Spleen (tissue), 11 donors: ENCODE measurements around the gene CCDC171. TPM values are rescaled to one million over a fixed set of nuclear protein-coding genes. Genes with fewer than 3 reads are reported as not detected.
"Not testable (repeated sequence)": the region's sequence is repeated elsewhere in the genome, so short reads cannot be mapped to it uniquely, and the experiment has no call there.

ENCODE experiments used
- DNase-seq: peaks from one replicate; pipeline ENCODE4 v3.0.0-alpha.2; 2020
- H3K27ac ChIP-seq, 8 donors: fragments of 200-600 bp; sonication (generic) in 7 of 8; 1 replicate in 4 of 8; 2 replicates in 4 of 8; pipeline versions ENCODE4 v1.5.0 to v1.8.0; 2016 to 2021; ENCODE audit warnings: inconsistent platforms in 4 of 8, mild to moderate bottlenecking in 4 of 8, moderate library complexity in 1 of 8
- H3K27me3 ChIP-seq, 7 donors: fragments of 200-600 bp; sonication (generic) in 6 of 7; replicated peaks in 1 of 7; 1 replicate in 4 of 7; 2 replicates in 3 of 7; pipeline versions ENCODE4 v1.5.0 to v1.8.0; 2016 to 2021; ENCODE audit warnings: inconsistent platforms in 3 of 7, mild to moderate bottlenecking in 1 of 7
- H3K36me3 ChIP-seq, 6 donors: fragments of 200-600 bp; sonication (generic) in 5 of 6; 1 replicate in 4 of 6; 2 replicates in 2 of 6; pipeline versions ENCODE4 v1.5.0 to v1.8.0; 2016 to 2021; ENCODE audit warnings: inconsistent platforms in 2 of 6
- H3K4me1 ChIP-seq, 6 donors: fragments of 200-600 bp; sonication (generic) in 5 of 6; 1 replicate in 3 of 6; 2 replicates in 3 of 6; pipeline versions ENCODE4 v1.5.0 to v1.8.0; 2016 to 2021; ENCODE audit warnings: inconsistent platforms in 3 of 6
- H3K4me3 ChIP-seq, 8 donors: fragments of 200-600 bp; sonication (generic) in 7 of 8; 1 replicate in 4 of 8; 2 replicates in 4 of 8; pipeline versions ENCODE4 v1.5.0 to v1.8.0; 2016 to 2021; ENCODE audit warnings: inconsistent platforms in 4 of 8, mild to moderate bottlenecking in 4 of 8, moderate library complexity in 2 of 8
- H3K9me3 ChIP-seq, 8 donors: fragments of 200-600 bp; sonication (generic) in 7 of 8; 1 replicate in 4 of 8; 2 replicates in 4 of 8; pipeline versions ENCODE4 v1.5.0 to v1.8.0; 2016 to 2021; ENCODE audit warnings: inconsistent platforms in 4 of 8
- POLR2A ChIP-seq, 3 donors: fragments of 450-650 bp; IDR thresholded peaks; one replicate each; pipeline ENCODE4 v1.5.1; 2017; ENCODE audit warnings: antibody characterized with exemption in 3 of 3, mild to moderate bottlenecking in 1 of 3
- POLR2AphosphoS5 ChIP-seq, 3 donors: sonication (generic); formaldehyde crosslinking; IDR thresholded peaks; one replicate each; pipeline ENCODE4 v1.5.1; 2017; ENCODE audit warnings: antibody characterized with exemption in 3 of 3
- WGBS, 5 donors: extraction: QIAGEN DNeasy Blood & Tissue Kit in 3 of 5; methylation state at CpG; one replicate each; pipeline versions ENCODE4 v1.1.5 to v1.1.7; 2013 to 2018; 5-methylcytosine and 5-hydroxymethylcytosine counted together
- intact Hi-C: fragments of 100-400 bp; cut with DNase I; formaldehyde crosslinking; loops from one replicate; pipeline ENCODE4 v1.15.0; 2023; ENCODE audit warnings: low total_unique reads
- polyA plus RNA-seq, 3 donors: library from polyadenylated mRNA; stranded (reverse); fragments of 200-250 nt; gene quantifications; one replicate each; pipeline ENCODE4 v1.2.1, GENCODE V29; 2013
- total RNA-seq, 7 donors: library from RNA; depleted of rRNA in 3 of 7; stranded (reverse); fragments of >200 nt in 3 of 7; fragmentation: NEBNext Ultra II Directional in 4 of 7; extraction: Animal tissue kit (Norgen Biotek cat#: 25700) in 4 of 7; gene quantifications; one replicate each; pipeline versions ENCODE4 v1.1.0 to v1.2.1, GENCODE V29; 2016 to 2021
- TF ChIP-seq, protein P1 (sequence below), 11 experiments: fragments of 200-600 bp in 7 of 11; fragments of 450-650 bp in 4 of 11; sonication (generic) in 4 of 11; IDR thresholded peaks in 8 of 11; conservative IDR thresholded peaks in 3 of 11; 1 replicate in 7 of 11; 2 replicates in 4 of 11; pipeline versions ENCODE4 v1.4.0 to v1.8.0; 2016 to 2021; ENCODE audit warnings: antibody characterized with exemption in 11 of 11, inconsistent platforms in 4 of 11, mild to moderate bottlenecking in 1 of 11
- donor health status: healthy with polysubstance abuse.
- donor health status: DM: no; HTN: no; CAD: no; lungs with moderate emphysema.
- donor health status: DM: no; HTN: no; CAD: no.
- donor health status: Bipolar disorder and iron deficiency.
- donor health status: healthy.
- donor health status: DM: no; HTN: no; CAD: no.
- donor health status: DM: yes; HTN: yes; CAD: no.

The CCDC171 gene
- total and polyA plus RNA-seq, 10 donors = 0.38 to 4.0 (median 2.0) TPM

DNA sequence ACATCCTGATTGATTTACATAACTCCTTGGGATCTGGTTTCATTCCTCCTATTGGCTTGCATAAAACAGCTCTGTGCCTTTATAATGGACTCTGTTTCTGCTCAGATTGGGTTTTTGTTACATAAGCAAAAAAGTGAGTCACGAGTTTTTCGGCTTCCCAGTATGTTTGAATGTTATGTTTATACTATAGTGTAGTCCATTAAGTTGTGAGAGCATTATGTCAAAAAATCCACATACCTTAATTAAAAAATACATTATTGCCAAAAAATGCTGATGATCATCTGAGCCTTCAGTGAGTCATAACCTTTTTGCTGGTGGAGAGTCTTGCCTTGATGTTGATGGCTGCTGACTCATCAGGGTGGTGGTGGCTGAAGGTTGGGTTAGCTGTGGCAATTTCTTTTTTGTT is 144.6 kb downstream of the CCDC171 start:
- H3K27ac ChIP-seq = no peak overlapping the region
- H3K9me3 ChIP-seq = no peaks in the 10 kb centered on the region
- 88 to 100% (median 97%) methylated on average over 2 of the region's 2 CpGs for WGBS, 5 donors
- TF ChIP-seq POLR2A (IDR thresholded peaks at IDR 0.05) (no peak), POLR2AphosphoS5 (IDR thresholded peaks at IDR 0.05) (no peak)
- TF ChIP-seq, protein P1, sequence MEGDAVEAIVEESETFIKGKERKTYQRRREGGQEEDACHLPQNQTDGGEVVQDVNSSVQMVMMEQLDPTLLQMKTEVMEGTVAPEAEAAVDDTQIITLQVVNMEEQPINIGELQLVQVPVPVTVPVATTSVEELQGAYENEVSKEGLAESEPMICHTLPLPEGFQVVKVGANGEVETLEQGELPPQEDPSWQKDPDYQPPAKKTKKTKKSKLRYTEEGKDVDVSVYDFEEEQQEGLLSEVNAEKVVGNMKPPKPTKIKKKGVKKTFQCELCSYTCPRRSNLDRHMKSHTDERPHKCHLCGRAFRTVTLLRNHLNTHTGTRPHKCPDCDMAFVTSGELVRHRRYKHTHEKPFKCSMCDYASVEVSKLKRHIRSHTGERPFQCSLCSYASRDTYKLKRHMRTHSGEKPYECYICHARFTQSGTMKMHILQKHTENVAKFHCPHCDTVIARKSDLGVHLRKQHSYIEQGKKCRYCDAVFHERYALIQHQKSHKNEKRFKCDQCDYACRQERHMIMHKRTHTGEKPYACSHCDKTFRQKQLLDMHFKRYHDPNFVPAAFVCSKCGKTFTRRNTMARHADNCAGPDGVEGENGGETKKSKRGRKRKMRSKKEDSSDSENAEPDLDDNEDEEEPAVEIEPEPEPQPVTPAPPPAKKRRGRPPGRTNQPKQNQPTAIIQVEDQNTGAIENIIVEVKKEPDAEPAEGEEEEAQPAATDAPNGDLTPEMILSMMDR (IDR thresholded peaks at IDR 0.05 in 8 of 11, conservative IDR thresholded peaks at IDR 0.05 in 3 of 11) = no peak
- no peaks in the 10 kb centered on the region for H3K4me1 ChIP-seq
- no peak for DNase-seq
- intact Hi-C loops = no loop called here
- no peaks in the 10 kb centered on the region for H3K36me3 ChIP-seq
- no peaks in the 10 kb centered on the region for H3K27me3 ChIP-seq
- H3K4me3 ChIP-seq = no peak overlapping the region

DNA sequence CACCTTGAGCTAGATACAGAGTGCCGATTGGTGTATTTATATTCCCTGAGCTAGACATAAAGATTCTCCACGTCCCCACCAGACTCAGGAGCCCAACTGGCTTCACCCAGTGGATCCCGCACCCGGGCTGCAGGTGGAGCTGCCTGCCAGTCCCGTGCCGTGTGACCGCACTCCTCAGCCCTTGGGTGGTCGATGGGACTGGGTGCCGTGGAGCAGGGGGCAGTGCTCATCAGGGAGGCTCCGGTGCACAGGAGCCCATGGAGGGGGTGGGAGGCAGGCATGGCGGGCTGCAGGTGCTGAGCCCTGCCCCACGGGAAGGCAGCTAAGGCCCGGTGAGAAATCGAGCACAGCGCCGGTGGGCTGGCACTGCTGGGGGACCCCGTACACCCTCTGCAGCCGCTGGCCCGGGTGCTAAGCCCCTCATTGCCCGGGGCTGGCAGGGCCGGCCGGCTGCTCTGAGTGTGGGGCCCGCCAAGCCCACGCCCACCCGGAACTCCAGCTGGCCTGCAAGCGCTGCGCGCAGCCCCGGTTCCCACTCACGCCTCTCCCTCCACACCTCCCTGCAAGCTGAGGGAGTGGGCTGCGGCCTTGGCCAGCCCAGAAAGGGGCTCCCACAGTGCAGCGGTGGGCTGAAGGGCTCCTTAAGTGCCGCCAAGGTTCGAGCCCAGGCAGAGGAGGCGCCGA is 147.2 kb downstream of the CCDC171 start:
- H3K4me1 ChIP-seq, H3K36me3 ChIP-seq, H3K27me3 ChIP-seq, H3K27ac ChIP-seq, DNase-seq, H3K9me3 ChIP-seq, H3K4me3 ChIP-seq, intact Hi-C loops: not testable (repeated sequence)
- 90 to 98% (median 92%) methylated on average over 18 to 36 of the region's 36 CpGs for WGBS, 5 donors

DNA sequence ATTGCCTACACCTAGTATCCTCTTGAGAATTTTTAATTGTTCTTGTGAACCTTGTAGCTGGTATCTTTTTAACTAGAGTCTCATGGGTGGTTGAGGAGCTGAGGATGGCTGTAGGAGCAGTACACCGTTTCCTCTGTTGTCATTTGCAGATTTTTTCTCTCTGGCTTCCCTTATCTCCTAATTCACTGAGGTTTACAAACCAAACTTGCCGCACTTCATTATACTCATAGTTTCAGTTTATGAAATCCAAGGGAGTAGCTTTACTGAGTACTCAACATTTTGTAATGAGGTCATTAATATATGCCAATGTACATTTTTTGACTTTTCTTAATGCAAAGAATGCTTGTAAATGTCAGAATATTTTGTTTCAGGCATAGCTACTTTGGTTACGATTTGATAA is 154.2 kb downstream of the CCDC171 start:
- 88 to 99% (median 93%) methylated on average over 3 of the region's 3 CpGs for WGBS, 5 donors
- TF ChIP-seq, protein P1 (IDR thresholded peaks at IDR 0.05 in 8 of 11, conservative IDR thresholded peaks at IDR 0.05 in 3 of 11) = no peak
- TF ChIP-seq POLR2AphosphoS5 (IDR thresholded peaks at IDR 0.05) (no peak), POLR2A (IDR thresholded peaks at IDR 0.05) (no peak)

DNA sequence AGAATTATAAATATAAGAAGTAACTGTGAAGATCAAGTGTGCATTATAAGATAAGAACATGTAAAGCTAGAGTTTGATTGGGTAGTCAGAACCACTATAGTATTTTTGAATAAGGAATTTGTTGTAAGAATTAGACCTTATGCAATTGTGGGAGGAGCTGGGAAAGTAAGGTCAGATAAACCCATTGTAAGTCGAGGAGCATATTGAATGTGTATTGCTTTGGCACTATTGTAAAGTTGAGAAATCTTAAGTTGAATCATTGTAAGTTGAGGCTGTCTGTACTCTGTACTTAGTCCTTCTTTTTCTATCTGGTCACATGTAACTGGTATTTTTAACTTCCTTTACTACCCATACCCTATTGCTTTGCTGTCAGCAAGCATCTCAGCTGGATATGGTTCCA is 158.7 kb downstream of the CCDC171 start:
- H3K27ac ChIP-seq = no peak overlapping the region
- 76 to 89% (median 80%) methylated on average over 1 of the region's 1 CpG for WGBS, 5 donors
- intact Hi-C loops = no loop called here
- no peaks in the 10 kb centered on the region for H3K27me3 ChIP-seq
- H3K4me1 ChIP-seq = no peaks in the 10 kb centered on the region
- H3K4me3 ChIP-seq = no peak overlapping the region
- no peaks in the 10 kb centered on the region for H3K36me3 ChIP-seq
- TF ChIP-seq POLR2AphosphoS5 (IDR thresholded peaks at IDR 0.05) (no peak), POLR2A (IDR thresholded peaks at IDR 0.05) (no peak)
- TF ChIP-seq, protein P1 (IDR thresholded peaks at IDR 0.05 in 8 of 11, conservative IDR thresholded peaks at IDR 0.05 in 3 of 11) = no peak
- H3K9me3 ChIP-seq = no peaks in the 10 kb centered on the region
- DNase-seq = no peak

More for the DNA sequence above, 154.2 kb downstream of the CCDC171 start:
- Histone ChIP-seq H3K4me3 (no peak overlapping the region), H3K36me3 (no peaks in the 10 kb centered on the region), H3K27me3 (no peaks in the 10 kb centered on the region), H3K9me3 (no peaks in the 10 kb centered on the region), H3K4me1 (no peaks in the 10 kb centered on the region), H3K27ac (no peak overlapping the region)
- intact Hi-C loops = no loop called here
- no peak for DNase-seq
